GM12878 (cell line): Measurements from ENCODE around the gene RNU5B-1. TPM values are rescaled to one million over a fixed set of nuclear protein-coding genes. Genes with fewer than 3 reads are reported as not detected.

Experiments
- ATAC-seq: fragments of 200-7000 bp; cut with Tn5 transposase; 3 replicates; pipeline ENCODE4 v1.9.1; 2020; ENCODE audit warnings: mild to moderate bottlenecking, moderate library complexity
- BruUV-seq: library from RNA; stranded (reverse); fragments of 400-500 nt; replicated peaks from 2 replicates; lab custom pipeline; 2021; lab: Mats Ljungman, UMichigan
- CTCF ChIA-PET: fragments of 300-600 bp; sonication (Branson Sonifier 250); formaldehyde crosslinking; extraction: SDS; loops from one replicate; lab custom pipeline; 2021; ENCODE audit warnings: inconsistent platforms; lab: Yijun Ruan, JAX
- POLR2A ChIA-PET: fragments of 350-600 bp; formaldehyde crosslinking; extraction: SDS; loops from one replicate; lab custom pipeline; 2021; ENCODE audit warnings: inconsistent platforms; lab: Charles Lee
- RAD21 ChIA-PET: fragments of 300-600 bp; sonication (Branson Sonifier 250); formaldehyde crosslinking; loops from one replicate; lab custom pipeline; 2023; ENCODE audit warnings: antibody characterized with exemption; ENCODE audit not compliant: unreplicated experiment; lab: Charles Lee
- SMC1A ChIA-PET: fragments of 300-600 bp; sonication (Branson Sonifier 250); formaldehyde crosslinking; loops from one replicate; lab custom pipeline; 2023; ENCODE audit not compliant: unreplicated experiment, uncharacterized antibody; lab: Charles Lee
- DNase-seq: peaks from one replicate; pipeline ENCODE4 v3.0.0-alpha.2; 2011; ENCODE audit warnings: low read depth, low spot score
- FAIRE-seq: peaks from 3 replicates; lab custom pipeline; 2011; peaks lifted over from hg19 to GRCh38; lab: Jason Lieb, UNC
- H2AFZ ChIP-seq: 2 replicates; pipeline ENCODE4 v1.6.0; 2011; ENCODE audit warnings: low read depth, low read length, control low read depth; ENCODE audit not compliant: control insufficient read depth
- H3K27ac ChIP-seq: 2 replicates; pipeline ENCODE4 v1.5.1; 2011; ENCODE audit warnings: control low read depth; ENCODE audit not compliant: control insufficient read depth, insufficient read depth
- H3K27me3 ChIP-seq, 2 experiments: replicated peaks in 1 of 2; 2 replicates each; pipeline versions ENCODE4 v1.6.0 to v1.6.1; 2011; ENCODE audit warnings: low read length in 1 of 2; ENCODE audit not compliant: control insufficient read depth in 2 of 2, insufficient read depth in 2 of 2
- H3K36me3 ChIP-seq, 2 experiments: 2 replicates each; pipeline ENCODE4 v1.5.1; 2011; ENCODE audit warnings: low read length in 1 of 2; ENCODE audit not compliant: control insufficient read depth in 2 of 2, insufficient read depth in 2 of 2
- H3K4me1 ChIP-seq: 2 replicates; pipeline ENCODE4 v1.6.1; 2011; ENCODE audit warnings: mild to moderate bottlenecking, low read length, moderate library complexity, mixed read lengths; ENCODE audit not compliant: control insufficient read depth, insufficient read depth
- H3K4me2 ChIP-seq: 2 replicates; pipeline ENCODE4 v1.6.0; 2011; ENCODE audit warnings: control low read depth; ENCODE audit not compliant: control insufficient read depth, insufficient read depth
- H3K4me3 ChIP-seq: fragments of 200-600 bp; sonication (generic); 2 replicates; pipeline ENCODE4 v1.5.1; 2016
- H3K79me2 ChIP-seq: 2 replicates; pipeline ENCODE4 v1.6.0; 2011; ENCODE audit warnings: low read length; ENCODE audit not compliant: control insufficient read depth, insufficient read depth
- H3K9ac ChIP-seq: 2 replicates; pipeline ENCODE4 v1.8.0; 2011; ENCODE audit warnings: low read length, control low read depth, mixed read lengths; ENCODE audit not compliant: control insufficient read depth, insufficient read depth
- H3K9me3 ChIP-seq: replicated peaks from 3 replicates; pipeline ENCODE4 v1.5.1; 2011; ENCODE audit warnings: mild to moderate bottlenecking, low read length; ENCODE audit not compliant: control insufficient read depth, insufficient read depth
- H4K20me1 ChIP-seq: 2 replicates; pipeline ENCODE4 v1.6.0; 2011; ENCODE audit not compliant: control insufficient read depth, insufficient read depth
- CBX3 ChIP-seq: fragments of 200-600 bp; sonication (generic); IDR thresholded peaks from 2 replicates; pipeline ENCODE4 v1.6.1; 2016; ENCODE audit warnings: low read depth, borderline replicate concordance
- E4F1 ChIP-seq: fragments of 450-650 bp; IDR thresholded peaks from 2 replicates; pipeline ENCODE4 v1.6.1; 2018; ENCODE audit warnings: borderline replicate concordance, mild to moderate bottlenecking; ENCODE audit not compliant: partially characterized antibody
- EZH2 ChIP-seq: IDR thresholded peaks from 2 replicates; pipeline ENCODE4 v1.6.1; 2012; ENCODE audit warnings: low read depth, mild to moderate bottlenecking, control low read depth, inconsistent platforms, low read length, borderline replicate concordance; ENCODE audit not compliant: control insufficient read depth
- IRF4 ChIP-seq: IDR thresholded peaks from 2 replicates; pipeline ENCODE4 v1.6.1; 2011; ENCODE audit warnings: low read depth, low read length
- LARP7 ChIP-seq: fragments of 450-650 bp; IDR thresholded peaks from 2 replicates; pipeline ENCODE4 v1.6.1; 2017; ENCODE audit warnings: mild to moderate bottlenecking
- NRF1 ChIP-seq: conservative IDR thresholded peaks from 2 replicates; pipeline ENCODE4 v1.6.1; 2011; ENCODE audit warnings: mild to moderate bottlenecking, low read depth, low read length, improper control_type of control experiment
- PAX5 ChIP-seq: IDR thresholded peaks from 2 replicates; pipeline ENCODE4 v1.6.1; 2011; ENCODE audit warnings: low read depth, low read length, borderline replicate concordance
- PKNOX1 ChIP-seq: fragments of 450-650 bp; IDR thresholded peaks from 2 replicates; pipeline ENCODE4 v1.6.1; 2016; ENCODE audit warnings: mild to moderate bottlenecking
- RAD21 ChIP-seq: IDR thresholded peaks from 2 replicates; pipeline ENCODE4 v1.6.1; 2011; ENCODE audit warnings: mild to moderate bottlenecking, low read depth, low read length, moderate library complexity; ENCODE audit not compliant: insufficient read depth
- RELA ChIP-seq: fragments of 450-650 bp; IDR thresholded peaks from 2 replicates; pipeline ENCODE4 v1.8.0; 2014; ENCODE audit warnings: borderline replicate concordance; ENCODE audit not compliant: partially characterized antibody
- RUNX3 ChIP-seq: IDR thresholded peaks from 2 replicates; pipeline ENCODE4 v1.6.1; 2012; ENCODE audit warnings: low read length, inconsistent platforms
- SRF ChIP-seq, 2 experiments: IDR thresholded peaks; 2 replicates each; pipeline ENCODE4 v1.6.1; 2011; ENCODE audit warnings: low read depth in 2 of 2, low read length in 2 of 2, mild to moderate bottlenecking in 1 of 2, moderate library complexity in 1 of 2
- WRNIP1 ChIP-seq: IDR thresholded peaks from 2 replicates; pipeline ENCODE4 v1.6.1; 2011; ENCODE audit warnings: low read depth, low read length, improper control_type of control experiment, borderline replicate concordance
- ZNF207 ChIP-seq: fragments of 450-650 bp; IDR thresholded peaks from 2 replicates; pipeline ENCODE4 v1.6.1; 2014; ENCODE audit warnings: antibody characterized with exemption, mild to moderate bottlenecking, borderline replicate concordance
- ZNF217 ChIP-seq: fragments of 450-650 bp; IDR thresholded peaks from 2 replicates; pipeline ENCODE4 v1.6.1; 2017; ENCODE audit warnings: antibody characterized with exemption, mild to moderate bottlenecking
- WGBS: methylation state at CpG from one replicate; pipeline ENCODE4 v1.1.6; 2016; ENCODE audit warnings: low lambda C conversion rate; ENCODE audit not compliant: insufficient replicate concordance, insufficient coverage; ENCODE audit errors: missing lambda C conversion rate; 5-methylcytosine and 5-hydroxymethylcytosine counted together
- in situ Hi-C: fragments of 300-500 bp; cut with MboI; formaldehyde crosslinking; loops from 9 replicates; pipeline ENCODE4 v1.14.3; 2018; ENCODE audit warnings: mixed read lengths
- intact Hi-C: fragments of 100-400 bp; cut with micrococcal nuclease; formaldehyde crosslinking; loops from one replicate; pipeline ENCODE4 v1.14.2; 2022; ENCODE audit not compliant: unreplicated experiment
- polyA plus RNA-seq, 11 experiments: library from polyadenylated mRNA; depleted of rRNA in 4 of 11; unstranded in 6 of 11; stranded (reverse) in 5 of 11; fragments of >200 nt; fragmentation: Nextera tagmentation in 4 of 11; fragmentation: Illumina TruSeq in 1 of 11; extraction: Ambion mirVana in 4 of 11; extraction: Trizol in 1 of 11; gene quantifications; 1 replicate in 1 of 11; 2 replicates in 10 of 11; pipeline versions ENCODE4 v1.2.1 to v1.2.3, GENCODE V29; 2011 to 2016; ENCODE audit warnings: inconsistent platforms in 2 of 11, missing spikeins in 2 of 11, low read depth in 1 of 11
- total RNA-seq, 4 experiments: library from RNA; depleted of rRNA in 3 of 4; stranded (reverse); fragments of >200 nt in 3 of 4; fragmentation: Illumina TruSeq in 1 of 4; extraction: Trizol in 1 of 4; gene quantifications; 2 replicates each; pipeline versions ENCODE4 v1.2.1 to v1.2.3, GENCODE V29; 2013 to 2021

The RNU5B-1 gene
- total and polyA plus RNA-seq, 10 of the 15 experiments (the other 5 are each of a cell fraction or from before 2014, with no cell fraction given), result 19.1 TPM; not detected in 9

GRCh38 chr15:65310431-65311137 lies 6.1 kb downstream of the RNU5B-1 start:
- in situ Hi-C loops, result no loop called here

More at GRCh38 chr15:65310431-65311137, 6.1 kb downstream of the RNU5B-1 start:
- H3K27me3 ChIP-seq, result no peaks in the 10 kb centered on the region
- H3K4me3 ChIP-seq, result no peak overlapping the region
- SMC1A ChIA-PET, result interaction anchor here (0.5 kb wide), 1 partner anchor 316 kb away, joined by 5 read pairs; no protein-coding TSS in a partner anchor
- DNase-seq (no peak), ATAC-seq (no peak), FAIRE-seq (no peak)
- H3K4me2 ChIP-seq, result no peak overlapping the region
- CTCF ChIA-PET, result interaction anchor here (1.0 kb wide), 1 partner anchor 75 kb away, joined by 8 read pairs; no protein-coding TSS in a partner anchor
- H3K79me2 ChIP-seq, result no peaks in the 10 kb centered on the region
- BruUV-seq, result no TSS peak
- H3K9me3 ChIP-seq, result no peaks in the 10 kb centered on the region
- H3K4me1 ChIP-seq, result 0 out of 2 replicates have a peak, but pooled peaks cover 4% of the 10 kb centered on the region
- intact Hi-C loops, result no loop called here
- no peak overlapping the region for H2AFZ ChIP-seq
- RAD21 ChIA-PET, result no interaction called here
- 49% methylated on average over 10 of the region's 10 CpGs for WGBS
- no peaks in the 10 kb centered on the region for H3K36me3 ChIP-seq
- H3K9ac ChIP-seq, result no peak overlapping the region
- no peak overlapping the region for H3K27ac ChIP-seq
- TF ChIP-seq RELA (no peak), IRF4 (no peak), E4F1 (no peak), ZNF207 (no peak), EZH2 (no peak), ZNF217 (no peak), RAD21 (no peak), SRF (IDR thresholded peaks at IDR 0.05; ENCODE audit: low read depth in 2 of 2, low read length in 2 of 2) (no peak), RUNX3 (no peak), CBX3 (no peak), WRNIP1 (no peak), LARP7 (no peak), PKNOX1 (no peak), PAX5 (no peak), NRF1 (no peak)
- TF ChIP-seq, all 136 proteins: peak for 0
- H4K20me1 ChIP-seq, result no peaks in the 10 kb centered on the region
- POLR2A ChIA-PET, result no interaction called here
